ENCODE data around the gene RABGAP1L. TPM values are rescaled to one million over a fixed set of nuclear protein-coding genes. Genes with fewer than 3 reads are reported as not detected.

The RABGAP1L gene
- total RNA-seq, 1 donor from 2014 or later = 69.2 TPM

- Histone ChIP-seq H3K4me1 (no peaks in the 10 kb centered on the region), H3K36me3 (peaks cover 5% of the 10 kb centered on the region), H3K27me3 (ENCODE audit: low read depth) (no peaks in the 10 kb centered on the region), H3K9me3 (replicated peaks) (peaks cover 19% of the 10 kb centered on the region), H3K27ac (replicated peaks) (no peak overlapping the region), H3K4me3 (no peak overlapping the region)
- intact Hi-C loops (cut with micrococcal nuclease) = no loop called here
- no peak for DNase-seq
- no peak for TF ChIP-seq CTCF (IDR thresholded peaks at IDR 0.05; ENCODE audit: borderline replicate concordance)
Measured at GRCh38 chr1:174344162-174344561, 184.8 kb downstream of the RABGAP1L start.

GRCh38 chr1:174352117-174352516 is 192.8 kb downstream of the RABGAP1L start:
- Histone ChIP-seq H3K4me1 (peaks cover 37% of the 10 kb centered on the region), H3K4me3 (no peak overlapping the region), H3K27me3 (ENCODE audit: low read depth) (no peaks in the 10 kb centered on the region), H3K27ac (replicated peaks) (no peak overlapping the region), H3K36me3 (no peaks in the 10 kb centered on the region), H3K9me3 (replicated peaks) (peaks cover 8% of the 10 kb centered on the region)
- no peak for DNase-seq
- intact Hi-C loops (cut with micrococcal nuclease) = no loop called here
- TF ChIP-seq CTCF (IDR thresholded peaks at IDR 0.05; ENCODE audit: borderline replicate concordance) = no peak

- no peak overlapping the region for H3K4me3 ChIP-seq
- H3K36me3 ChIP-seq = no peaks in the 10 kb centered on the region
- intact Hi-C loops (cut with micrococcal nuclease) = no loop called here
- peak overlapping the region; percentile 33 for H3K27ac ChIP-seq (replicated peaks)
- H3K27me3 ChIP-seq (ENCODE audit: low read depth) = no peaks in the 10 kb centered on the region
- H3K4me1 ChIP-seq = peaks cover 46% of the 10 kb centered on the region
- TF ChIP-seq CTCF (IDR thresholded peaks at IDR 0.05; ENCODE audit: borderline replicate concordance) = no peak
- no peak for DNase-seq
- peaks cover 2% of the 10 kb centered on the region for H3K9me3 ChIP-seq (replicated peaks)
Measured at GRCh38 chr1:174352883-174353608, 193.7 kb downstream of the RABGAP1L start.

GRCh38 chr1:174358344-174358743 is 199.0 kb downstream of the RABGAP1L start:
- Histone ChIP-seq H3K9me3 (replicated peaks) (no peaks in the 10 kb centered on the region), H3K4me3 (no peak overlapping the region), H3K27me3 (ENCODE audit: low read depth) (no peaks in the 10 kb centered on the region), H3K4me1 (peaks cover 47% of the 10 kb centered on the region), H3K36me3 (no peaks in the 10 kb centered on the region), H3K27ac (replicated peaks) (peak overlapping the region; percentile 9)
- no peak for TF ChIP-seq CTCF (IDR thresholded peaks at IDR 0.05; ENCODE audit: borderline replicate concordance)
- intact Hi-C loops (cut with micrococcal nuclease) = no loop called here
- DNase-seq = no peak

GRCh38 chr1:174358786-174359453 is 199.6 kb downstream of the RABGAP1L start:
- TF ChIP-seq CTCF (IDR thresholded peaks at IDR 0.05; ENCODE audit: borderline replicate concordance) = no peak
- intact Hi-C loops (cut with micrococcal nuclease) = no loop called here
- DNase-seq = no peak
- H3K27ac ChIP-seq (replicated peaks) = peak overlapping the region; percentile 9
- no peak overlapping the region for H3K4me3 ChIP-seq
- H3K4me1 ChIP-seq = peaks cover 41% of the 10 kb centered on the region
- no peaks in the 10 kb centered on the region for H3K9me3 ChIP-seq (replicated peaks)
- no peaks in the 10 kb centered on the region for H3K36me3 ChIP-seq
- H3K27me3 ChIP-seq (ENCODE audit: low read depth) = no peaks in the 10 kb centered on the region
